ENCODE results near the gene CTTN. TPM values are rescaled to one million over a fixed set of nuclear protein-coding genes. Genes with fewer than 3 reads are reported as not detected.
A peak's percentile ranks its signal among the peaks of the same experiment; 100 is the strongest.

The CTTN gene
- total RNA-seq, 1 donor from 2014 or later = 296 TPM

- DNase-seq = no peak
- Mint-ChIP-seq H3K4me3 (ENCODE audit: unreplicated experiment) (no peak overlapping the region), H3K27ac (ENCODE audit: unreplicated experiment) (no peak overlapping the region), H3K9me3 (ENCODE audit: unreplicated experiment) (peaks cover 2% of the 10 kb centered on the region), H3K27me3 (ENCODE audit: unreplicated experiment) (peaks cover 4% of the 10 kb centered on the region), H3K36me3 (ENCODE audit: unreplicated experiment) (peaks cover 8% of the 10 kb centered on the region), H3K4me1 (ENCODE audit: low read depth, unreplicated experiment) (peaks cover 28% of the 10 kb centered on the region)
- TF ChIP-seq CTCF (IDR thresholded peaks at IDR 0.05; ENCODE audit: partially characterized antibody, unreplicated experiment) = no peak
Measured at GRCh38 chr11:70481625-70482528, 83.5 kb downstream of the CTTN start.

GRCh38 chr11:70482529-70482917 is 84.2 kb downstream of the CTTN start:
- H3K27me3 Mint-ChIP-seq (ENCODE audit: unreplicated experiment) = peaks cover 2% of the 10 kb centered on the region
- no peak overlapping the region for H3K27ac Mint-ChIP-seq (ENCODE audit: unreplicated experiment)
- DNase-seq = no peak
- peaks cover 12% of the 10 kb centered on the region for H3K36me3 Mint-ChIP-seq (ENCODE audit: unreplicated experiment)
- peaks cover 2% of the 10 kb centered on the region for H3K9me3 Mint-ChIP-seq (ENCODE audit: unreplicated experiment)
- no peak for TF ChIP-seq CTCF (IDR thresholded peaks at IDR 0.05; ENCODE audit: partially characterized antibody, unreplicated experiment)
- peaks cover 22% of the 10 kb centered on the region for H3K4me1 Mint-ChIP-seq (ENCODE audit: low read depth, unreplicated experiment)
- H3K4me3 Mint-ChIP-seq (ENCODE audit: unreplicated experiment) = no peak overlapping the region

GRCh38 chr11:70483077-70483861 is 84.9 kb downstream of the CTTN start:
- peaks cover 4% of the 10 kb centered on the region for H3K27me3 Mint-ChIP-seq (ENCODE audit: unreplicated experiment)
- DNase-seq = no peak
- no peak overlapping the region for H3K27ac Mint-ChIP-seq (ENCODE audit: unreplicated experiment)
- peak overlapping the region; percentile 30 for H3K4me3 Mint-ChIP-seq (ENCODE audit: unreplicated experiment)
- peaks cover 2% of the 10 kb centered on the region for H3K9me3 Mint-ChIP-seq (ENCODE audit: unreplicated experiment)
- peak; percentile 23 for TF ChIP-seq CTCF (IDR thresholded peaks at IDR 0.05; ENCODE audit: partially characterized antibody, unreplicated experiment)
- H3K4me1 Mint-ChIP-seq (ENCODE audit: low read depth, unreplicated experiment) = peaks cover 14% of the 10 kb centered on the region
- H3K36me3 Mint-ChIP-seq (ENCODE audit: unreplicated experiment) = peaks cover 16% of the 10 kb centered on the region

- no peak overlapping the region for H3K4me3 Mint-ChIP-seq (ENCODE audit: unreplicated experiment)
- H3K9me3 Mint-ChIP-seq (ENCODE audit: unreplicated experiment) = no peaks in the 10 kb centered on the region
- H3K36me3 Mint-ChIP-seq (ENCODE audit: unreplicated experiment) = peaks cover 16% of the 10 kb centered on the region
- no peak overlapping the region for H3K27ac Mint-ChIP-seq (ENCODE audit: unreplicated experiment)
- peaks cover 9% of the 10 kb centered on the region for H3K4me1 Mint-ChIP-seq (ENCODE audit: low read depth, unreplicated experiment)
- no peak for DNase-seq
- H3K27me3 Mint-ChIP-seq (ENCODE audit: unreplicated experiment) = peaks cover 4% of the 10 kb centered on the region
- no peak for TF ChIP-seq CTCF (IDR thresholded peaks at IDR 0.05; ENCODE audit: partially characterized antibody, unreplicated experiment)
Measured at GRCh38 chr11:70483917-70484316, 85.6 kb downstream of the CTTN start.

Measured in glutamatergic neuron (in vitro differentiated cells).